Esophagus squamous epithelium (tissue), 4 donors: Measurements from ENCODE around the gene CIITA.

Experiments
- CTCF ChIP-seq, 6 experiments: fragments of 450-650 bp in 4 of 6; fragments of 200-600 bp in 2 of 6; sonication (generic) in 2 of 6; IDR thresholded peaks; one replicate each; pipeline ENCODE4 v1.5.1; 2016 to 2019; ENCODE audit warnings: antibody characterized with exemption in 6 of 6, mild to moderate bottlenecking in 4 of 6, moderate library complexity in 4 of 6
- POLR2A ChIP-seq, 4 donors: fragments of 450-650 bp; IDR thresholded peaks; one replicate each; pipeline ENCODE4 v1.6.1; 2017; ENCODE audit warnings: antibody characterized with exemption in 4 of 4, mild to moderate bottlenecking in 4 of 4, moderate library complexity in 3 of 4

GRCh38 chr16:10880594-10881452 is 3.8 kb downstream of the CIITA start:
- TF ChIP-seq CTCF (IDR thresholded peaks at IDR 0.05), result no peak
- no peak for TF ChIP-seq POLR2A (IDR thresholded peaks at IDR 0.05)
